ENCODE data around the gene RACK1. TPM values are rescaled to one million over a fixed set of nuclear protein-coding genes. Genes with fewer than 3 reads are reported as not detected.

Gene RACK1
- total RNA-seq, 4 donors from 2014 or later, result 1,928 to 2,385 (median 2,165) TPM

DNA sequence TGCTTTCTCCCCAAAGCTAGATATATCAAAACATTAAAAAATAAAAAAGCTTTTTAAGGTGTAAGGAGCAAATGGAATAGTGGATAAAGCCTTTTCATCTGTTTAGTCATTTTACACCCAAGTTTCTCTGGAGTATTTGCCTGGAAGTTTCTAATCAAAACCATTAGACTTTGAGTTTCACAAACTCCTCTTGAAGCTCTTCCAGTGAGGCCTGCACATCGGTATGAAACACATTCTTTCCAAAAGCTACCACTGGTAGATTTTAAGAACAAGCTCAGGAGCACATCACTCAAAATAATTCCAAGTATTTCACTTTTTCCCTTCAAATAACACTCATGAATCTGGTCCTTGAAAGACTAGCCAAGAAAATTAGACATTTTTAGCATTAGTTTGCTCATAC is 11.6 kb upstream of the RACK1 start:
- DNase-seq (ENCODE audit: low spot score) (no peak), ATAC-seq (ENCODE audit: low FRiP score) (no peak)
- no peak for TF ChIP-seq CTCF (IDR thresholded peaks at IDR 0.05)

DNA sequence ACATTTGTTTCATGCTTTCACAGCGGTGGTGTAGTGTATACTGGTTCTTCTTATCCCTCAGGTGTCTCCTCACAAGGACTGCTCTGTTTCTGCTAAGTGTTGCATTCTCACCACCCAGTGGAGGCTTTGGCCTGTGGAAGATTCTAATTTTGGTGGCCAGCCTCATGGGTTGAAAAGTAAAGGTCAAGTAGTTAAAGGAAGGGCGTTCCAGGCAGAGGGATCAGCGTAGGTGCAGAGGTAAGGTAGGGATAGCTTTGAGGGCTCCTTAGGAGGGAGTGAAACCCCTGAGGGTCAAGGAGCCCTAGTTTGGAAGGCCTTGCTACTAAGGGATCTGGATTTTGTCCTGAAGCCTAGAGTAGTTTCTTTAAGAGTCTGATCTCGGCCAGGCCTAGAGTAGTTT is 4.6 kb upstream of the RACK1 start:
- no peak for DNase-seq (ENCODE audit: low spot score)
- no peak for ATAC-seq (ENCODE audit: low FRiP score)
- TF ChIP-seq CTCF (IDR thresholded peaks at IDR 0.05), result no peak

- peak; percentile 82 for ATAC-seq (ENCODE audit: low FRiP score)
- peak; percentile 67 for DNase-seq (ENCODE audit: low spot score)
- TF ChIP-seq CTCF (IDR thresholded peaks at IDR 0.05), result no peak
Measured at GRCh38 chr5:181246276-181247049, 2.8 kb upstream of the RACK1 start.

DNA sequence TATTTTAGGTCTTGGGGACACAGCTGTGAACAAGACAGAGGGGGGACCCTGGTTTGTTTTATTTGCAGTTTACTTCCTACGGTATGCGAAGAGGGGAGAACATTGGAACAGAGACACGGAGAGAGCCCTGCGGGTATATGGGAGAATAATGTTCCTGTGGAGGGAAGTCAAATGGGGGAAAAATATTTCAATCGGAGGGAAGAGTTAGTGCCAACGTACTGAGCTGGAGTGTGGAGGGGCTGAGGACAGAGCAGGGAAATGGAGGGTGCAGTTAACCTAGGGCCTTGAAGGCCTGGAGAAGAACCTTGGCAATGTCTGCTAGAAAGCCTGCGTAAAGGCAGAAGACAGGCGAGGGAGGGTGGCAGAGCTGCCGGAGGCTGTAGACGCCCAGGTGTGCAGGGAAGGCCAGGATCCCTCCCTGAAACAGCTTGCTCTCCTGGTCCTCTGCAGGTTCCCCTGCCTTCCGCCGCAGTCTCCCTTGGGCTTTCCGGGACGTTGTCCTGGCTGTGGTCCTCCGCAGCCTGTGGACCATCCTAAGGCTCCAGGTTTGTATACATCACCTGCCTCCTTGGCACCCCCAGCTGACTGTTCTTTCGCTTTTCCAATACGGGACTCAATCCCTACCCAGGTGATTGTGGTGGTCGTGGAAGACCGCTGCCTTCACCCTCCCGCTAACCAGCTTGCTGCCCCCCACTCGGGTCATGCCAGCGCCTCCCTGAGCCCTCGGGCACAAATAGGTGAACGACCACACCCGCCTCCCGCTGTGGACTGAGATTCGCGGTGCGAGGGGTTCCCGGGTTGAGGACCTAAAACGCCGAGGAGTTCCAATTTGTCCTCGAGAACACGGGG is 1.9 kb upstream of the RACK1 start:
- ATAC-seq (ENCODE audit: low FRiP score), result no peak
- DNase-seq (ENCODE audit: low spot score), result no peak
- TF ChIP-seq CTCF (IDR thresholded peaks at IDR 0.05), result no peak

DNA sequence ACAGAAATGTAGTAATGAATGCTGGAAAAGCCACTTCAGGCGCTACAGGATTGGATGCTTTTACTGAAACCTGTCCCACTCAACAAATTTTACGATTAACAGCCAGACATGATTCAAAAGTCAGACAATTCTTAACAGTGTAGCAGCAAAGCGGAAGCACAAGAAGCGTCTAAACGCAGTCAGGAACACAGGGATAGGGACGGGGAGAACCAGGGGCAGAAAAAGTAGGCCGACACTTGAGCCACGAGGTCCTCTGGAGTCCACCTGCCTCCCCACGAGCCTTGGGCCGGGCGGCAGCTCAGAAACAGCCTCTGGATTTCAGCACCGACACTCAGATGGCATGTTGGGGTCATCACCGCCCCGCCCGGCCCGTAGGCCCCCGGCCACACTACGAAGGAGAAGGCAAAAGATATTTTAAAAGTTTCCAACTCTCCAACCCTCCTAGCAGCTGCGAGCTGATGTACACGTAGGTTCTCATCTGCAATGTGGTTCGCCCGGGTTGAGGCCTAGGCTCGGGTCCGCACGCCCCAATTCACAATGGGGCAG is 615 bp downstream of the RACK1 start:
- no peak for TF ChIP-seq CTCF (IDR thresholded peaks at IDR 0.05)
- no peak for ATAC-seq (ENCODE audit: low FRiP score)
- DNase-seq (ENCODE audit: low spot score), result no peak

- TF ChIP-seq CTCF (IDR thresholded peaks at IDR 0.05), result no peak
- ATAC-seq (ENCODE audit: low FRiP score) (no peak), DNase-seq (ENCODE audit: low spot score) (no peak)
Measured at GRCh38 chr5:181242031-181242451, 1.7 kb downstream of the RACK1 start.

Measured in omental fat pad (tissue), 4 donors.